Thyroid gland (tissue), 4 donors: ENCODE data around the gene ANKRD37.

Experiments used
- POLR2A ChIP-seq, 2 donors: fragments of 450-650 bp; IDR thresholded peaks; one replicate each; pipeline ENCODE4 v1.6.1; 2017; ENCODE audit warnings: antibody characterized with exemption in 2 of 2, mild to moderate bottlenecking in 2 of 2, moderate library complexity in 1 of 2
- TF ChIP-seq, protein P1 (sequence below), 6 experiments: fragments of 200-600 bp in 3 of 6; fragments of 450-650 bp in 3 of 6; sonication (generic) in 3 of 6; IDR thresholded peaks; one replicate each; pipeline ENCODE4 v1.5.1; 2016 to 2019; ENCODE audit warnings: antibody characterized with exemption in 6 of 6, mild to moderate bottlenecking in 2 of 6, inconsistent platforms in 1 of 6, moderate library complexity in 1 of 6

DNA sequence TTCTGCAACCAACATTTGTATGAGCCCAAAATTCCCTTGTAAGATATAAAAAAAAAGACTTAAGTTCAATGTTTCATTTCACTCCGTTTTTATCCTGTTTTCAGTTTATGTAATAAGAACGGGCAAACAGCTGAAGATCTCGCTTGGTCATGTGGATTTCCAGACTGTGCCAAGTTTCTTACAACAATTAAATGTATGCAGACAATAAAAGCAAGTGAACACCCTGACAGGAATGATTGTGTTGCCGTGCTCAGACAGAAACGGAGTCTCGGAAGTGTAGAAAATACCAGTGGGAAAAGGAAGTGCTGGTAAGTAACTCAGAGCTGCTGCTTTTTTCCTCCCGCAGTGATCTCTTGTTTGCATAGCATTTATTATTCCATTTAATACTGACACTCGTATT, 2.8 kb downstream of the ANKRD37 start:
- TF ChIP-seq, protein P1, sequence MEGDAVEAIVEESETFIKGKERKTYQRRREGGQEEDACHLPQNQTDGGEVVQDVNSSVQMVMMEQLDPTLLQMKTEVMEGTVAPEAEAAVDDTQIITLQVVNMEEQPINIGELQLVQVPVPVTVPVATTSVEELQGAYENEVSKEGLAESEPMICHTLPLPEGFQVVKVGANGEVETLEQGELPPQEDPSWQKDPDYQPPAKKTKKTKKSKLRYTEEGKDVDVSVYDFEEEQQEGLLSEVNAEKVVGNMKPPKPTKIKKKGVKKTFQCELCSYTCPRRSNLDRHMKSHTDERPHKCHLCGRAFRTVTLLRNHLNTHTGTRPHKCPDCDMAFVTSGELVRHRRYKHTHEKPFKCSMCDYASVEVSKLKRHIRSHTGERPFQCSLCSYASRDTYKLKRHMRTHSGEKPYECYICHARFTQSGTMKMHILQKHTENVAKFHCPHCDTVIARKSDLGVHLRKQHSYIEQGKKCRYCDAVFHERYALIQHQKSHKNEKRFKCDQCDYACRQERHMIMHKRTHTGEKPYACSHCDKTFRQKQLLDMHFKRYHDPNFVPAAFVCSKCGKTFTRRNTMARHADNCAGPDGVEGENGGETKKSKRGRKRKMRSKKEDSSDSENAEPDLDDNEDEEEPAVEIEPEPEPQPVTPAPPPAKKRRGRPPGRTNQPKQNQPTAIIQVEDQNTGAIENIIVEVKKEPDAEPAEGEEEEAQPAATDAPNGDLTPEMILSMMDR (IDR thresholded peaks at IDR 0.05), result no peak
- no peak for TF ChIP-seq POLR2A (IDR thresholded peaks at IDR 0.05)
